Subcutaneous adipose tissue (tissue), 4 donors: ENCODE data around the gene PARM1. TPM values are rescaled to one million over a fixed set of nuclear protein-coding genes. Genes with fewer than 3 reads are reported as not detected.

ENCODE experiments used
- total RNA-seq, 4 donors: library from RNA; depleted of rRNA; stranded (reverse); fragments of >200 nt; gene quantifications; one replicate each; pipeline ENCODE4 v1.1.0, GENCODE V29; 2016
- TF ChIP-seq, protein P1 (sequence below): fragments of 450-650 bp; IDR thresholded peaks from one replicate; pipeline ENCODE4 v1.5.1; 2016; ENCODE audit warnings: low read depth, mild to moderate bottlenecking, control low read depth, antibody characterized with exemption, moderate library complexity

PARM1 gene
- total RNA-seq, 4 donors from 2014 or later: 10.5 to 62.3 (median 50.4) TPM

DNA sequence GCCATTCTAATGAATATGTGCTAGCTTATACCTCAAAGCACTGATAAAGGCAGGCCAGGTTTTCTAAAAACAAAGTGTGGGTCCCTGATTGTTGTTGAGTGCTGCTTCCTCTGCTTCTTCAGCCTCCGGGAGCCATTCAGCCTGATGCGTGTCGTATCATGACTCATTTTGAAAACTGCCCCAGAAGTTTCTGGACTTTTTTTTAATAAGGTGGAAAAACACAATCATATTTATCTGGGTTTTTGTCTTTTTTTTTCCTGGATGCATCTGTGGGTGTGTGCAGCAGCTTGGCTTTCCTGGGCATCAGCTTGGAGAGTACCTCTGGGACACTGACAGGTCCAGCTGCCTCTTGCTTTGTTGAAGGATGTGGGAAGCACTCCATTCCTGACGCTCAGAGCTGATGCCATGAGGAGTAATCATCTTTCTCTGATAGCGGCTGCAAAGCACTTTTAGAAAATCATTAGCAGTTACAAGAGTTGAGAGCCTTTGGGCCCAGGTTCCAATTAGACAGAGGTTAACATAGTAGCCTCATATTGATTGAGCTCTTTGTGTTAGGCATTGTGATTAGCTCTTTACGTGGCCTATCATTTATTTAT lies 66.9 kb downstream of the PARM1 start:
- TF ChIP-seq, protein P1, sequence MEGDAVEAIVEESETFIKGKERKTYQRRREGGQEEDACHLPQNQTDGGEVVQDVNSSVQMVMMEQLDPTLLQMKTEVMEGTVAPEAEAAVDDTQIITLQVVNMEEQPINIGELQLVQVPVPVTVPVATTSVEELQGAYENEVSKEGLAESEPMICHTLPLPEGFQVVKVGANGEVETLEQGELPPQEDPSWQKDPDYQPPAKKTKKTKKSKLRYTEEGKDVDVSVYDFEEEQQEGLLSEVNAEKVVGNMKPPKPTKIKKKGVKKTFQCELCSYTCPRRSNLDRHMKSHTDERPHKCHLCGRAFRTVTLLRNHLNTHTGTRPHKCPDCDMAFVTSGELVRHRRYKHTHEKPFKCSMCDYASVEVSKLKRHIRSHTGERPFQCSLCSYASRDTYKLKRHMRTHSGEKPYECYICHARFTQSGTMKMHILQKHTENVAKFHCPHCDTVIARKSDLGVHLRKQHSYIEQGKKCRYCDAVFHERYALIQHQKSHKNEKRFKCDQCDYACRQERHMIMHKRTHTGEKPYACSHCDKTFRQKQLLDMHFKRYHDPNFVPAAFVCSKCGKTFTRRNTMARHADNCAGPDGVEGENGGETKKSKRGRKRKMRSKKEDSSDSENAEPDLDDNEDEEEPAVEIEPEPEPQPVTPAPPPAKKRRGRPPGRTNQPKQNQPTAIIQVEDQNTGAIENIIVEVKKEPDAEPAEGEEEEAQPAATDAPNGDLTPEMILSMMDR: no peak

DNA sequence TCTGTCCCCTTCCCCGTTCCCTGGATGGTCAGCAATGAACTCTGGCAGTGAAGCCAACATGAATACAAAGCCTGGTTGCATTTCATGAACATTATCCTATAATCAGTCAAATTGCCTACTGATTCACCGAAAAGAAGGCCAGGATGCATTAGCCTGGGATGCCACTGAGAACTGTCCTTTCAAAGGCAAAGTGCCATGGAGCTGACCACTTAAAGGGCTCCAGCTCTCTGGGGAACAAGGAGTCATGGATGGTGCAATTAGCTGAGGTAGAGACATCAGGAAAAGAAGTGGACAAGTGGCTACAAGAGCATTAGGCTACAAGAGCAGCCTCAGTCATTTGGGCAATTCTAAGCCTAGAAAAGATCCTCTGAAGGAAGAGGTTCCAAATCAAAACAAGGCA lies 69.0 kb downstream of the PARM1 start:
- TF ChIP-seq, protein P1: no peak

DNA sequence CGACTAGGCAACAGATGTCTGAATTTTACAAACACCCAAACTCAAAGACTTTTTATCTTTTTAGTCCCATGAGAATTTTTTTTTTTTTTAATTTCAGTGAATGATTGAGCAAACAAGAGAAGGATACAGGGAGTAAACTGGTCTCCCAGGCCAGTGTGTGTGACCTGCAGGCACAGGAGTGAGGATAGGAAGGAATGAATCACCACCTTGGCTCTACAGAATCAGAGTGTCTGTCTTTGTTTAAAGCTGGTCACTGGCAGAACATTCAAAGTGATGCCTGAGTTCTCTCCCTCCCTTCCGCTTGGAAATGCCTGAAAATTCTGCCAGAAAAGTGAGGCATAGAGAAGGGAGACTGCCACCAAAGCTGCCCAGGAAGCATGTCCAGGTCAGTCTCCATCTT lies 69.5 kb downstream of the PARM1 start:
- TF ChIP-seq, protein P1: no peak

DNA sequence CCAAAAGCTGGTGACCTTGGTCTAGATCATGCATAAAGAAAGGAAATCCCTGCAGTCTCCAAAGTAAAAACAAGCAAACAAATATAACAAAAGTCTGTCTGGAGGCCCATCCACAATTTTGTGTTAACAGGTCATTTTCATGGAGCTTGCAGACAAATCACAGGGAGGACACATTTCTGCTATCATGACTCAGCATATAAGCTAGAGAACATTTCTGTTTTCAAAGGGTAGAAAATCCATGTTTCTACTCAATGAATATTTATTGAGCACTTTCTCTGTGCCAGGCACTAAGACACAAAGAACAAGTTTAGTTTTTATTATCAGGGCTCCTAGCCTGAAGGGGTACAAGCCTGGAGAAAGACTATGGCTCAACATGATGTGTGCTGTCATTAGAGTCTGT lies 71.1 kb downstream of the PARM1 start:
- TF ChIP-seq, protein P1: no peak

DNA sequence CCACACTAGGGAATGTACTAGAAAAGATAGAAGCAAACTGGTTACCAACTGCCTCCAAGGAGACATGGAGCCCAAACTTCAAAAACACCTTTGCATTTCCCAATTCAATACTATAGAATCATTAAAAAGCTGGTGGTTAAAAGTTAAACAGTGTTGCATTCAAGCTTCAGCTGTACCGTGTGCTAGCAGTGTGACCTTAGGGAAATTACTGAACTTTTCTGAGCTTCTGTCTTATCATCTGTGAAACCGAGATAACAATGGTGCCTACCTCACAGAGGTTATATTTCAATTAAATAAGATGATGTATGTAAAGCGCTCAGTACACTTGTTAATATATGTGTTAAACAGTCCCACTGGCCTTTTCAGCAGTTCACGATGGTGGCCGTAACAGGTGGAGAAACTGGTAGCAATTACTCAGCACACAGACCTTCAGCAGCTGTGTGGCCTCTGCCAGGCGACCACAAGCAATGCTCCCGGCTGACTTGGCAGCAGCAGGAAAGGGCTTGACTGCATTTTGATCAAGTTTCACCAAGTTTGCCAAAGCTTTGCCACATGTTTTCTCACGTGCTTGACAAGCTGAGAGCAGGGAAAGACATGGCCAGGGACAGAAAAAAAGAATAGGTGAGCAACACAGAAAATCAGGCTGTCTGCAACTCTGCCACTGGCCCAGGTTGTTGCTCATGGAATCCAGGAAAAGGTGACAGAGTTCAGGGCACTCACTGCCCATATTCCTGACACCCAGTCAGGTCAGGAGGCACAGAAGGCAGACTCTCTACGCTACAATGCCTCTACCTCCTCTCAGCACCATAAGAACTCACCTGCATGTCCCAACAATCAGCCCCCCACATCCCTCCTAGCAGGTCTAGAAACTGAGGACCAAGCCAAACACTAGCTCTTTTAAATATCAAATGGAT lies 72.1 kb downstream of the PARM1 start:
- TF ChIP-seq, protein P1: no peak

DNA sequence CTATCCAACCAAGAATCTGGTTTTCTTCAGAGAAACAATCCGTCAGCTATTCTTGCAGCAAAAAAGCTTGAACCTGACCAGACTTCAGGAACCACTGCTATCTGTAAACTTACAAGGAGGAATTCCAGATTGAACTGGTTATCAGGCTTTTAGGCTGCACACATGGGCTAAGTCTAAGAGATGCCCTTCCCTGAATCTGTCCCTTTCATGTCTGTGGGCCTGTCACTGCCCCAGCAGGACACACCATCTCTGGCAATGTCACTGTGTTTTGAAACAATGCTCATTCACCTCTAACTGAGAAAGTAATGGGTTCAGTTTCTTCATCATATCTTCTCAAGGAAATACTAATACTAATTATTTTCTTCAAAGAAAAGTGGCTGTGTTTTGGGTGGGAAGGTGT lies 72.8 kb downstream of the PARM1 start:
- TF ChIP-seq, protein P1: no peak

DNA sequence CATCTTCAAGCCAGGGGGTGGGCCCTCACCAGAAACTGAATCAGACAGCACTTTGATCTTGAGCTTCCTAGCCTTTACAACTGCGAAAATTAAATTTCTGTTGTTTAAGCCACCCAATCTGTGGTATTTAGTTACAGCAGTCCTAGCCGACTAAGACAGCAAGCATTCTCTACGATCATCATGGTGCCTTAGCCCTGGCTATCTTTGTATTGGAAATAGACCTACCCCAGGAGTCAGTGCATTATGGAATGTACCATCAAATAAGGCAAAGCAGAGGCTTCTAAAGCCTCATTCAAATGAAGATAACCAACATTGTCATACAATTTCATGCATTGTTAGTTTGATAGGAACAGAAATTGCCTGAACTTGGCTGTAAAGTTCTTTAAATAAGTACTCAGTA lies 75.0 kb downstream of the PARM1 start:
- TF ChIP-seq, protein P1: no peak
